ENCODE data around the gene TNFRSF25.

GRCh38 chr1:6418668-6419396, 47.1 kb downstream of the TNFRSF25 start:
- TF ChIP-seq POLR2AphosphoS5 (IDR thresholded peaks at IDR 0.05; ENCODE audit: low read depth, low read length) = no peak
- no peak for TF ChIP-seq HDAC2 (IDR thresholded peaks at IDR 0.05; ENCODE audit: borderline replicate concordance in 1 of 2, low read depth in 2 of 2, low read length in 2 of 2)
- peak; percentile 95 for TF ChIP-seq EZH2 (IDR thresholded peaks at IDR 0.05; ENCODE audit: low read depth, low read length, severe bottlenecking)
- no peak for TF ChIP-seq NRF1 (IDR thresholded peaks at IDR 0.05; ENCODE audit: low read depth, low read length)
- no peak for TF ChIP-seq ZNF274 (IDR thresholded peaks at IDR 0.05; ENCODE audit: borderline replicate concordance, extremely low read depth, low read length)
- TF ChIP-seq EP300 (IDR thresholded peaks at IDR 0.05; ENCODE audit: borderline replicate concordance in 1 of 2, low read depth in 2 of 2, low read length in 2 of 2) = no peak
- no peak for TF ChIP-seq CTCF (IDR thresholded peaks at IDR 0.05; ENCODE audit: control extremely low read depth in 1 of 3, insufficient read depth in 1 of 3, low read depth in 1 of 3, low read length in 3 of 3)
- TF ChIP-seq POLR2A (IDR thresholded peaks at IDR 0.05; ENCODE audit: control extremely low read depth in 1 of 2, low read depth in 2 of 2, low read length in 2 of 2) = no peak
- TF ChIP-seq FOSL1 (IDR thresholded peaks at IDR 0.05; ENCODE audit: insufficient read depth, low read depth, low read length) = no peak

Measured in H1 (cell line).